Measurements from ENCODE around the gene INTS3.

INTS3 gene

DNA sequence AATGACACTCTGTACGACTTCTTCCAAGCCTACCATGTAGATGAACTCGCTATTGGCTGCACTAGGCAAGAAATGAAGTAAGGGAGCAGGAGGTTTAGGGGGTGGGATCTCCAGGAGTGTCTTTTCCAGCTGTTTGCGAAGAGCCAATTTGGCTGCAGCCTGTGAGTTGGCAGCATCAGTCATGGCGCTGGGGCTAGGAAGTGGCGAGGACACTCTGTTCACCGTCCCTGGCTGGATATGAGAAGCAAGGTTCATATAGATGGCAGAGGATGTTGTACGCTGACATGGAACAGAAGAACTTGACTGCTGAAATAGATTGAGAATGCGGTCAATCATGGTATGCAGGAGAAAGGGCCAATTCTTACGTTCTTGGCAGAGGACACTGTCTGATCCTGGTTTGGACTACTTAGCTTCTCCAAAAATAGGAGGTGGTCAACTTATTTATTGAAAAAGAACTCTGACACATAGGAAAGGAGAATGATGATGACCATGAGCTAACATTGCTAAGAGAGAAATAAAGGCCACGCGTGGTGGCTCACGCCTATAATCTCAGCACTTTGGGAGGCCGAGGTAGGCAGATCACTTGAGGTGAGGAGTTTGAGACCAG lies 88.5 kb downstream of the INTS3 start:
- H3K27ac ChIP-seq = no peak overlapping the region
- TF ChIP-seq, protein P1, sequence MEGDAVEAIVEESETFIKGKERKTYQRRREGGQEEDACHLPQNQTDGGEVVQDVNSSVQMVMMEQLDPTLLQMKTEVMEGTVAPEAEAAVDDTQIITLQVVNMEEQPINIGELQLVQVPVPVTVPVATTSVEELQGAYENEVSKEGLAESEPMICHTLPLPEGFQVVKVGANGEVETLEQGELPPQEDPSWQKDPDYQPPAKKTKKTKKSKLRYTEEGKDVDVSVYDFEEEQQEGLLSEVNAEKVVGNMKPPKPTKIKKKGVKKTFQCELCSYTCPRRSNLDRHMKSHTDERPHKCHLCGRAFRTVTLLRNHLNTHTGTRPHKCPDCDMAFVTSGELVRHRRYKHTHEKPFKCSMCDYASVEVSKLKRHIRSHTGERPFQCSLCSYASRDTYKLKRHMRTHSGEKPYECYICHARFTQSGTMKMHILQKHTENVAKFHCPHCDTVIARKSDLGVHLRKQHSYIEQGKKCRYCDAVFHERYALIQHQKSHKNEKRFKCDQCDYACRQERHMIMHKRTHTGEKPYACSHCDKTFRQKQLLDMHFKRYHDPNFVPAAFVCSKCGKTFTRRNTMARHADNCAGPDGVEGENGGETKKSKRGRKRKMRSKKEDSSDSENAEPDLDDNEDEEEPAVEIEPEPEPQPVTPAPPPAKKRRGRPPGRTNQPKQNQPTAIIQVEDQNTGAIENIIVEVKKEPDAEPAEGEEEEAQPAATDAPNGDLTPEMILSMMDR (IDR thresholded peaks at IDR 0.05) = no peak
- no peak for TF ChIP-seq ZFX (IDR thresholded peaks at IDR 0.05; ENCODE audit: borderline replicate concordance)

DNA sequence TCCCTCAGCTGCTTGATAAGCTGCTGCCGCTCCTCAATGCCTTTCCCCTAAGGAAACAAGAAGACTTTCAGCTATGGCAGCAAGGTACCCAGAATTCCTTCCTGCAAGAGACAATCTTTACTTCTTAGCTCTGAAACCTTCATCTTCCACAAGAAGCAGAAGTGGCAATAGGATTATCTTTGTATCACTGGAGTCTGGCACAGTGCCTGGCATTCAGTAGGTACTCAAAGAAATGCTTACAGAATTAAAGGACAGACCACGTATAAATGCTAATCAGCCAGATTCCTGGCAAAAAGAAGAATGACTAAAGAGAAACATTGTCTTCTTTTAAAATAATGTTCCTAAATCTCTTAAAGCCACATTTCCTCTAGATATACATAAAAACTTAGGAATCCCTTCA lies 91.0 kb downstream of the INTS3 start:
- no peak for TF ChIP-seq ZFX (IDR thresholded peaks at IDR 0.05; ENCODE audit: borderline replicate concordance)
- TF ChIP-seq, protein P1 (IDR thresholded peaks at IDR 0.05) = no peak
- H3K27ac ChIP-seq = no peak overlapping the region

Data from 22Rv1 (cell line).